ENCODE measurements around the gene CYFIP1.

CYFIP1 gene

DNA sequence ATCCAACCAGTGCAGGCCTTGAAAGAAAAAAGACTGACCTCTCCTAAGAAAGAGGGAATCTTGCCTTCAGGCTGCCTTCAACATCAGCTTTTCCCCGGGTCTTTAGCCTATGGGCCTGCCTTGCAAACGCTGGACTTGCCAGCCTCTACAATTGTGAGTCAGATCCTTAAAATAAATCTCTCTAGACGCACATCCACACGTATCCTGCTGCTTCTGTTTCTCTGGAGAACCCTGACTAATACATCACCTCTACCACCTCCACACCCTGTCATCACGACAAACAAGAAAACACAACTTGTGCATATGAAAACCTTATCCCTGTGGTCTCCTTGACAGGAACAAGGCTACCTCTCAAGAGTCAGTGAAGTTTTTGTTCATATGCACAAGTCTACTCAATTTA lies 11.8 kb downstream of the CYFIP1 start:
- no peak for DNase-seq (ENCODE audit: low read depth)

DNA sequence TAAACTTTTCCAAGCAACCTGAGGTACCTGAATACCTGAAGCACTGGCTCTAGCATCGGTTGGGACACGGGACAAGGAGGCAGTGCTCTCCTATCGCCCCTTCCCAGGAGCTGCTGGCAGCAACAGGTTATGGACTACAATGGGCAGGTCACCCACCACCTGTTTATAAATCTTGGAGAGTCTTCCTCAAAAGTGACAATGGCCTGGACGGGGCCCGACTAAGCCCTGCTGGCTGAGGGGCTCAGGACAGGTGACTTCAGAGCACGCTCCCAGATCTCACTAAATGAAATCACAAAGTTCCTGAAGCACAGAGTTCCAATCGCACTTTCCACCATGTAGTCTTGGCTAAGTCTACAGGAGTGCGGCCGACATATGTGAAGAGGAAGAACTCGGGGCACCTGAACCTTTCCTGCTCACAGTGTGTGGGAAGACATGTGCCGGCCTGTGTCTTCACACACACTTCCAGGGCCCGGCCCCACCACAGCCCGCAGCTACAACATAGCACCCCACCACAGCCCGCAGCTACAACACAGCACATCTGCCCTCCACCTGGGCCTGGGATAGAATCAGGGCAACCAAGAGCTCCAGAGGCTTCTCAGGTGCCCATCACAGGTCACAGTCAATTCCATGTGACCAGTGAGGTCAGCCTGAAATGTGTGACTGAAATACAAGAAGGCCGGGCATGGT lies 12.9 kb downstream of the CYFIP1 start:
- no peak for DNase-seq (ENCODE audit: low read depth)

DNA sequence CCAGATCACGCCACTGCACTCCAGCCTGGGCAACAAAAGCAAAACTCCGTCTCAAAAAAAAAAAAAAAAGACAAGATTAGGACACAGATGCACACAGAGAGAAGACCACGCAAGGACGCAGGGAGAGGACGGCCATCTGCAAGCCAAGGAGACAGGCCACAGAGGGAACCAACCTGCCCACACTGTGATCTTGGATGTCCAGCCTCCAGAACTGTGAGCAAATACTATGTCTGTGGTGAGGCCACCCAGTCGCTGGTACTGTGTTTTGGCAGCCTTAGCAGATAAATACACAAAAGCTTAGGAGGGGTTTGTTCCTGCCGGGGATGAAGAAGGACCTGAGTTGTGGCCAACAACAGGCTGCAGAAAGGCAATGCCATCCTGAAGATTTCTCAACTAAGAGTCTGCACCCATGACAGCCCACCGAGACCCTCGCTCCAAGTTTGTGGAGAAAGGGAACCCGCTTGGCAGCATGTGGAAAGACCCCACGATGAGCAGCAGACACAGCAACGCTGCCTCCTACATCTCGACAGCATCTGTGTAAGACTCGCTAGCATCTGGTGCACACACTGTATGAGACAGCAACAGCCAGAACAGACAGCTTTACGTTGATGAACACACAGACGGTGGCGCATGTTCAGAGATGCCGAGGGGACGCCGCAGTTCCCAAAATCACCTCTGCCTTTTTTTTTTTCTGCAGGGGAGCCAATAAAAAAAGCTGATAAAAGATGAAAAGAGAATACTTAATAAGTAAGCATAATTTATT lies 13.7 kb downstream of the CYFIP1 start:
- DNase-seq (ENCODE audit: low read depth) = no peak

GRCh38 chr15:22963641-22964040 lies 16.5 kb downstream of the CYFIP1 start:
- DNase-seq (ENCODE audit: low read depth) = no peak

DNA sequence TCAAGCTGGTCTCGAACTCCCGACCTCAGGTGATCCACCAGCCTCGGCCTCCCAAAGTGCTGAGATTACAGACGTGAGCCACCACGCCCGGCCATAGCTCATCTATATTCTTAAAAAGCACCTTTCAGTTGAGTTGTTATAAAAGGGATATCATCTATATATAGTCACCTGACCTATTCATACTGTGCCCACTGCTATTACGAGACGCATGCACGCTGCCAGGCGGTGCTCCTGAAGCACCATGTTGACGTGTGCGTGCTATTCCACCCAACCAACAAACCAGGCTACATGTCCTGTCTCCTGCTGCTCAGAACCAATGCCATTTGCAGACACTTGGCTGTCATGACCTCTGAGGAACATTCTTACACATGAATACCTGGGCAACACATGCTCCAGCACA lies 17.6 kb downstream of the CYFIP1 start:
- no peak for DNase-seq (ENCODE audit: low read depth)

- no peak for DNase-seq (ENCODE audit: low read depth)
Measured at GRCh38 chr15:22961762-22962161, 18.4 kb downstream of the CYFIP1 start.

DNA sequence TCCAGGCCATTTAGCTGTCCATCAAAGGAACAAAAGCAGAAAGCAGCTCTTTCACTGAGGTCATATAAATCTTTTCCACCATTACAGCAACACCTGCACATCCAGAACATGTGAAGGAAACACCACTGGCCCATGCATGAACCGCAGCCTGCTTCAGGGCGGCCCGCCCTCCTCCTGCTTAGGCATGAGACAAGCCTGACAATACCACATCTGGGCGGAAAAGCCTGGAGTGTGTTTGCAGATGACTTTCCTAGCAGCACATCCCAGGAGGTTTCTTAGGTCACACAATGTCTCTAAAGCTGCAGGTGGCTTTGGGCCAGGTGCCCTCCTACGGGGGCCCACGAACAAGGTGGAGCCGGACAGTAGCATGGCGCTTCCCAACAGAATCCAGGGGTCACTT lies 19.6 kb downstream of the CYFIP1 start:
- DNase-seq (ENCODE audit: low read depth) = no peak

- DNase-seq (ENCODE audit: low read depth) = no peak
Measured at GRCh38 chr15:22960126-22960525, 20.0 kb downstream of the CYFIP1 start.

DNA sequence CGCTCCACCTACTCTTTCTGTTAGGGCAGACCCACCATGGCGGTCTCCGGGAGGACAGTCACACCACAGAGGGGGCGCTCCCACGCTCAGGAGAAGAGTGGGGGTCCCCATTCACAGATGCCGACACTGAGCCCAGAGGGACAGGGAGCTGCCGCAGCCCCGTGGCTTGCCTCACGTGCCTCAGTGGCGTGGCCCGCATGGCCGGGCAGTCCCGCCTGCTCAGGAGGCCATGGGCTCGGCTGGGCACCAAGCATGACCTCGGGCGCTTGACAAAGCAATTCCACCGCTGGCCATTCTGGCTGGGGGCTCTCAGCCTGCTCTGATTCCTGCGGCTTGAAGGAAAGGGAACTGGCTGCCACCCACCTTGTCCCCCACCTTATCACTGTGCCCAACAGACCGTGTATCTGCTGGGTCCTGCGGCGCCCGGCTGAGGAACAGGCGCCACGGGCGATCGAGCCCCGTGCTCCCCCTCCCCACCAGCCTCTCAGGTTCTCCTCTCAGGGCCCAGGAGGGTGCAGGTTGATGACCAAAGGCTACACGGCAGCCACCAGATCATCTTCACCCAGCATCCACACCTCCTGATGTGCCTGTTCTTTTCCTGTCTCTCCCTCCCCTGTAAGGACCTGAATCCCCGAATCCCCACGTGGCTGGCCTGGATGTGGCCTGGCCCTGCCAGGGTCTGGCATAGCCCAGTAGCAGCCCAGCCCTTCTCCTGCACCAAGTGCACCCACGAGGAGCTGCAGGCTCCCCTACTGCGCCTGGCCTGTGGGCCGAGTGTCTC lies 20.7 kb downstream of the CYFIP1 start:
- DNase-seq (ENCODE audit: low read depth) = no peak

GRCh38 chr15:22958487-22959280 lies 21.5 kb downstream of the CYFIP1 start:
- no peak for DNase-seq (ENCODE audit: low read depth)

DNA sequence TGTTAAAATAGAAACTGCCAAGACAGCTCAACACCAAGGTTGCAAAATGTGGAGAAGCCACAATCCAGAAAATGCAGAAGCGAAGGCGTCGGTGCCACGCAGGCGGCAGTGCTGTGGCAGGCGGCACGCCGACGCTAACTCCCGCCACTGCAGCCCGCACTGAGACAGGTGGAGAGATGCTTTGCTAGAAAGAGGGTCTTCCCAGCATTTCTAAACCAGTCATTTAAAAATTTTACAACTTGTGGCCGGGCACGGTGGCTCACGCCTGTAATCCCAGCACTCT lies 23.2 kb downstream of the CYFIP1 start:
- no peak for DNase-seq (ENCODE audit: low read depth)

DNA sequence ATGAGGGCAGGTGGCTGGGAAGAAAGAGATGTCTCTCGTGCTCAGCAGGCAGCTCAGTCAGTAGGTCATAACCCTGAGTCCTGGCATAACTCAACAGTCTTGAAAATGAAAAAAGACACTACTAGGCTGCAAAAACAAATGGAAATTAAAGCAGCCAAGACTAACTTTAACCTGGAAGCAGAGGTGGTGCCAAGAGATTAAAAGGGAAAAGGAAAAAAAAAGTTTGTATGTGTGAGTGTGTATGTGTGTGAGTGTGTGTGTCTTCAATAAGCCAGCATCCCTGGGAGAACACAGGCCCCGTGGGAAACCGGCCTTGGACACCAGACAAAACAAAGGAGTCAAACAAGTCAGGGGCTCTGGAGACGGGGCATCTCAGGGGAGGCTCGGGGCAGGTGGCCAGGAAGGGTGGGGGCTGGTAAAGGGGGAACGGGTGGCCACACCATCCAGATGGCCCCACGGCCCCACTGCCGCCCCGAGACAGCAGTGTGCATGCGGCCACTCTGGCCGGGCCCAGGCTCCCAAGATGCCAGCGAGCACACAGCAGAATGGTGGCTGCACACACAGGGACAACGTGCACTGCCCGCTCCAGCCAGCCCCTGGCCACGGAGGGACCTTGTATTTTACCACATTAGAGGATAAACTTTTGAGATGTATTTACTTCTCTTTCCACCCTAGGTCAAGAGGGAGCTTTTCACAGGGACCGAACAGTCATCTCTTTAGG lies 23.8 kb downstream of the CYFIP1 start:
- DNase-seq (ENCODE audit: low read depth) = no peak

- no peak for DNase-seq (ENCODE audit: low read depth)
Measured at GRCh38 chr15:22955544-22956119, 24.5 kb downstream of the CYFIP1 start.

GRCh38 chr15:22954798-22955543 lies 25.2 kb downstream of the CYFIP1 start:
- DNase-seq (ENCODE audit: low read depth) = no peak

GRCh38 chr15:22954326-22954725 lies 25.8 kb downstream of the CYFIP1 start:
- no peak for DNase-seq (ENCODE audit: low read depth)

GRCh38 chr15:22952796-22953579 lies 27.2 kb downstream of the CYFIP1 start:
- no peak for DNase-seq (ENCODE audit: low read depth)

- no peak for DNase-seq (ENCODE audit: low read depth)
Measured at GRCh38 chr15:22951381-22952280, 28.5 kb downstream of the CYFIP1 start.

- DNase-seq (ENCODE audit: low read depth) = no peak
Measured at GRCh38 chr15:22951031-22951380, 29.2 kb downstream of the CYFIP1 start.

All from CMK (cell line).